ENCODE data around the gene RSRC1.

The RSRC1 gene

GRCh38 chr3:158382479-158382878 lies 272.6 kb downstream of the RSRC1 start:
- H3K23ac ChIP-seq (ENCODE audit: low read depth, low read length, poor library complexity) = no peak overlapping the region
- H2AFZ ChIP-seq (ENCODE audit: low read length) = no peak overlapping the region
- H3K4me3 ChIP-seq (ENCODE audit: low read length in 2 of 2) = no peak overlapping the region
- H3K4me2 ChIP-seq (ENCODE audit: insufficient read depth, low read length, poor library complexity, severe bottlenecking) = no peak overlapping the region
- H2BK120ac ChIP-seq (ENCODE audit: low read depth, low read length) = no peak overlapping the region
- H3K18ac ChIP-seq (ENCODE audit: low read length) = no peak overlapping the region
- no peak overlapping the region for H2BK12ac ChIP-seq (ENCODE audit: low read length)
- no peaks in the 10 kb centered on the region for H3K27me3 ChIP-seq (ENCODE audit: control insufficient read depth in 3 of 3, insufficient read depth in 3 of 3, low read depth in 1 of 3, low read length in 3 of 3)
- no peak overlapping the region for H4K91ac ChIP-seq (ENCODE audit: low read depth, low read length, poor library complexity)
- H2AK5ac ChIP-seq (ENCODE audit: low read depth, low read length) = no peak overlapping the region
- H3K27ac ChIP-seq (replicated peaks; ENCODE audit: low read length) = no peak overlapping the region
- H3K79me1 ChIP-seq (ENCODE audit: low read depth, low read length) = no peaks in the 10 kb centered on the region
- no peak overlapping the region for H2BK5ac ChIP-seq (ENCODE audit: low read length)
- H2BK15ac ChIP-seq (ENCODE audit: low read length) = no peak overlapping the region
- no peaks in the 10 kb centered on the region for H3K4me1 ChIP-seq (ENCODE audit: control insufficient read depth in 2 of 2, insufficient read depth in 1 of 2, low read depth in 1 of 2, low read length in 2 of 2)
- no peaks in the 10 kb centered on the region for H3K9me3 ChIP-seq (replicated peaks in 1 of 2; ENCODE audit: control insufficient read depth in 2 of 2, insufficient read depth in 1 of 2, low read depth in 1 of 2, low read length in 2 of 2)
- no CpG with 5 or more reads among the region's 2 CpGs for WGBS, 2 donors (ENCODE audit: extremely low coverage in 2 of 2, insufficient read length in 2 of 2, insufficient replicate concordance in 1 of 2)
- H3K4ac ChIP-seq (ENCODE audit: low read length) = no peak overlapping the region
- H3K14ac ChIP-seq (ENCODE audit: low read length) = no peak overlapping the region
- no peak for DNase-seq (ENCODE audit: low spot score)
- no peak overlapping the region for H3K9ac ChIP-seq (ENCODE audit: low read depth, low read length, poor library complexity)
- no peaks in the 10 kb centered on the region for H3K36me3 ChIP-seq (replicated peaks in 1 of 2; ENCODE audit: control insufficient read depth in 2 of 2, insufficient read depth in 2 of 2, low read length in 2 of 2)
- no peak overlapping the region for H4K8ac ChIP-seq (ENCODE audit: low read depth, low read length)

GRCh38 chr3:158384019-158384418 lies 274.1 kb downstream of the RSRC1 start:
- Histone ChIP-seq H3K4me1 (ENCODE audit: control insufficient read depth in 2 of 2, insufficient read depth in 1 of 2, low read depth in 1 of 2, low read length in 2 of 2) (no peaks in the 10 kb centered on the region), H3K4ac (ENCODE audit: low read length) (no peak overlapping the region), H4K8ac (ENCODE audit: low read depth, low read length) (no peak overlapping the region), H2BK5ac (ENCODE audit: low read length) (no peak overlapping the region), H3K4me3 (ENCODE audit: low read length in 2 of 2) (no peak overlapping the region), H3K4me2 (ENCODE audit: insufficient read depth, low read length, poor library complexity, severe bottlenecking) (no peak overlapping the region), H3K9ac (ENCODE audit: low read depth, low read length, poor library complexity) (no peak overlapping the region), H2AFZ (ENCODE audit: low read length) (no peak overlapping the region), H3K27ac (replicated peaks; ENCODE audit: low read length) (no peak overlapping the region), H3K18ac (ENCODE audit: low read length) (no peak overlapping the region), H2AK5ac (ENCODE audit: low read depth, low read length) (no peak overlapping the region), H3K23ac (ENCODE audit: low read depth, low read length, poor library complexity) (no peak overlapping the region), H2BK12ac (ENCODE audit: low read length) (no peak overlapping the region), H3K14ac (ENCODE audit: low read length) (no peak overlapping the region), H3K79me1 (ENCODE audit: low read depth, low read length) (no peaks in the 10 kb centered on the region), H2BK120ac (ENCODE audit: low read depth, low read length) (no peak overlapping the region), H4K91ac (ENCODE audit: low read depth, low read length, poor library complexity) (no peak overlapping the region), H3K27me3 (ENCODE audit: control insufficient read depth in 3 of 3, insufficient read depth in 3 of 3, low read depth in 1 of 3, low read length in 3 of 3) (no peaks in the 10 kb centered on the region), H3K36me3 (replicated peaks in 1 of 2; ENCODE audit: control insufficient read depth in 2 of 2, insufficient read depth in 2 of 2, low read length in 2 of 2) (no peaks in the 10 kb centered on the region), H3K9me3 (replicated peaks in 1 of 2; ENCODE audit: control insufficient read depth in 2 of 2, insufficient read depth in 1 of 2, low read depth in 1 of 2, low read length in 2 of 2) (no peaks in the 10 kb centered on the region), H2BK15ac (ENCODE audit: low read length) (no peak overlapping the region)
- no peak for DNase-seq (ENCODE audit: low spot score)
- WGBS, 2 donors (ENCODE audit: extremely low coverage in 2 of 2, insufficient read length in 2 of 2, insufficient replicate concordance in 1 of 2) = no CpG with 5 or more reads among the region's 2 CpGs

GRCh38 chr3:158395421-158395820 lies 285.5 kb downstream of the RSRC1 start:
- no peak overlapping the region for H4K91ac ChIP-seq (ENCODE audit: low read depth, low read length, poor library complexity)
- DNase-seq (ENCODE audit: low spot score) = no peak
- no peaks in the 10 kb centered on the region for H3K4me1 ChIP-seq (ENCODE audit: control insufficient read depth in 2 of 2, insufficient read depth in 1 of 2, low read depth in 1 of 2, low read length in 2 of 2)
- H3K27me3 ChIP-seq (ENCODE audit: control insufficient read depth in 3 of 3, insufficient read depth in 3 of 3, low read depth in 1 of 3, low read length in 3 of 3) = no peaks in the 10 kb centered on the region
- no peak overlapping the region for H4K8ac ChIP-seq (ENCODE audit: low read depth, low read length)
- no peak overlapping the region for H2BK15ac ChIP-seq (ENCODE audit: low read length)
- no peak overlapping the region for H3K4me2 ChIP-seq (ENCODE audit: insufficient read depth, low read length, poor library complexity, severe bottlenecking)
- WGBS, 2 donors (ENCODE audit: extremely low coverage in 2 of 2, insufficient read length in 2 of 2, insufficient replicate concordance in 1 of 2) = no CpG with 5 or more reads among the region's 2 CpGs
- H3K18ac ChIP-seq (ENCODE audit: low read length) = no peak overlapping the region
- H3K79me1 ChIP-seq (ENCODE audit: low read depth, low read length) = peaks cover 1% of the 10 kb centered on the region
- H2AK5ac ChIP-seq (ENCODE audit: low read depth, low read length) = no peak overlapping the region
- peaks cover 0 to 11% of the 10 kb centered on the region in 2 donors for H3K9me3 ChIP-seq (replicated peaks in 1 of 2; ENCODE audit: control insufficient read depth in 2 of 2, insufficient read depth in 1 of 2, low read depth in 1 of 2, low read length in 2 of 2)
- H3K14ac ChIP-seq (ENCODE audit: low read length) = no peak overlapping the region
- H2BK5ac ChIP-seq (ENCODE audit: low read length) = no peak overlapping the region
- H3K36me3 ChIP-seq (replicated peaks in 1 of 2; ENCODE audit: control insufficient read depth in 2 of 2, insufficient read depth in 2 of 2, low read length in 2 of 2) = no peaks in the 10 kb centered on the region
- H3K4me3 ChIP-seq (ENCODE audit: low read length in 2 of 2) = no peak overlapping the region
- no peak overlapping the region for H2BK120ac ChIP-seq (ENCODE audit: low read depth, low read length)
- H3K4ac ChIP-seq (ENCODE audit: low read length) = no peak overlapping the region
- H3K9ac ChIP-seq (ENCODE audit: low read depth, low read length, poor library complexity) = no peak overlapping the region
- H3K23ac ChIP-seq (ENCODE audit: low read depth, low read length, poor library complexity) = no peak overlapping the region
- H2AFZ ChIP-seq (ENCODE audit: low read length) = no peak overlapping the region
- no peak overlapping the region for H3K27ac ChIP-seq (replicated peaks; ENCODE audit: low read length)
- no peak overlapping the region for H2BK12ac ChIP-seq (ENCODE audit: low read length)

- Histone ChIP-seq H4K8ac (ENCODE audit: low read depth, low read length) (no peak overlapping the region), H3K4me3 (ENCODE audit: low read length in 2 of 2) (no peak overlapping the region), H2AFZ (ENCODE audit: low read length) (no peak overlapping the region)
These were observed 292.7 kb downstream of the RSRC1 start for GRCh38 chr3:158402590-158402989.

More at GRCh38 chr3:158402590-158402989, 292.7 kb downstream of the RSRC1 start:
- H4K91ac ChIP-seq (ENCODE audit: low read depth, low read length, poor library complexity) = no peak overlapping the region
- H3K23ac ChIP-seq (ENCODE audit: low read depth, low read length, poor library complexity) = no peak overlapping the region
- no peak overlapping the region for H3K9ac ChIP-seq (ENCODE audit: low read depth, low read length, poor library complexity)
- H3K36me3 ChIP-seq (replicated peaks in 1 of 2; ENCODE audit: control insufficient read depth in 2 of 2, insufficient read depth in 2 of 2, low read length in 2 of 2) = no peaks in the 10 kb centered on the region
- no peak overlapping the region for H3K14ac ChIP-seq (ENCODE audit: low read length)
- H3K4me1 ChIP-seq (ENCODE audit: control insufficient read depth in 2 of 2, insufficient read depth in 1 of 2, low read depth in 1 of 2, low read length in 2 of 2) = no peaks in the 10 kb centered on the region
- no peak overlapping the region for H2BK5ac ChIP-seq (ENCODE audit: low read length)
- H2AK5ac ChIP-seq (ENCODE audit: low read depth, low read length) = no peak overlapping the region
- H2BK15ac ChIP-seq (ENCODE audit: low read length) = no peak overlapping the region
- no peak overlapping the region for H3K4me2 ChIP-seq (ENCODE audit: insufficient read depth, low read length, poor library complexity, severe bottlenecking)
- H3K18ac ChIP-seq (ENCODE audit: low read length) = no peak overlapping the region
- no peak overlapping the region for H3K4ac ChIP-seq (ENCODE audit: low read length)
- H3K27ac ChIP-seq (replicated peaks; ENCODE audit: low read length) = no peak overlapping the region
- H3K79me1 ChIP-seq (ENCODE audit: low read depth, low read length) = peaks cover 1% of the 10 kb centered on the region
- no peaks in the 10 kb centered on the region for H3K27me3 ChIP-seq (ENCODE audit: control insufficient read depth in 3 of 3, insufficient read depth in 3 of 3, low read depth in 1 of 3, low read length in 3 of 3)
- DNase-seq (ENCODE audit: low spot score) = no peak
- no peaks in the 10 kb centered on the region for H3K9me3 ChIP-seq (replicated peaks in 1 of 2; ENCODE audit: control insufficient read depth in 2 of 2, insufficient read depth in 1 of 2, low read depth in 1 of 2, low read length in 2 of 2)
- H2BK120ac ChIP-seq (ENCODE audit: low read depth, low read length) = no peak overlapping the region
- H2BK12ac ChIP-seq (ENCODE audit: low read length) = no peak overlapping the region

Data from neuronal stem cell (in vitro differentiated cells).